Calu3 (cell line): ENCODE measurements around the gene EDAR. TPM values are rescaled to one million over a fixed set of nuclear protein-coding genes. Genes with fewer than 3 reads are reported as not detected.

Experiments
- BruUV-seq: library from RNA; stranded (reverse); fragments of 400-500 nt; replicated peaks from 2 replicates; lab custom pipeline; 2021; lab: Mats Ljungman, UMichigan
- CTCF ChIA-PET: fragments of 300-600 bp; sonication (Branson Sonifier 250); formaldehyde crosslinking; loops from one replicate; lab custom pipeline; 2022; ENCODE audit warnings: antibody characterized with exemption; lab: Charles Lee
- DNase-seq: peaks from one replicate; pipeline ENCODE4 v3.0.0; 2022
- H3K27ac Mint-ChIP-seq: one replicate; pipeline ENCODE4 v1.8.0; 2022; ENCODE audit warnings: mixed read lengths; ENCODE audit not compliant: unreplicated experiment
- H3K27me3 Mint-ChIP-seq: one replicate; pipeline ENCODE4 v1.8.0; 2022; ENCODE audit warnings: mixed read lengths; ENCODE audit not compliant: unreplicated experiment
- H3K36me3 Mint-ChIP-seq: one replicate; pipeline ENCODE4 v1.8.0; 2022; ENCODE audit warnings: mild to moderate bottlenecking, moderate library complexity, mixed read lengths; ENCODE audit not compliant: insufficient read depth, unreplicated experiment
- H3K4me1 Mint-ChIP-seq: one replicate; pipeline ENCODE4 v1.8.0; 2022; ENCODE audit warnings: mild to moderate bottlenecking, low read depth, mixed read lengths; ENCODE audit not compliant: unreplicated experiment
- H3K4me3 Mint-ChIP-seq: one replicate; pipeline ENCODE4 v1.8.0; 2022; ENCODE audit warnings: mild to moderate bottlenecking, low read depth, moderate library complexity, mixed read lengths; ENCODE audit not compliant: unreplicated experiment
- H3K9me3 Mint-ChIP-seq: one replicate; pipeline ENCODE4 v1.8.0; 2022; ENCODE audit warnings: low read depth, mixed read lengths; ENCODE audit not compliant: unreplicated experiment
- CTCF ChIP-seq: fragments of 200-600 bp; IDR thresholded peaks from one replicate; pipeline ENCODE4 v1.8.0; 2022; ENCODE audit warnings: antibody characterized with exemption; ENCODE audit not compliant: unreplicated experiment
- intact Hi-C: fragments of 100-400 bp; cut with micrococcal nuclease; formaldehyde crosslinking; loops from one replicate; pipeline ENCODE4 v1.10.0; 2022; ENCODE audit not compliant: unreplicated experiment
- total RNA-seq: library from RNA; stranded (reverse); gene quantifications from 2 replicates; pipeline ENCODE4 v1.2.3, GENCODE V29; 2022

EDAR gene
- total RNA-seq, 1 experiment from 2014 or later: not detected

DNA sequence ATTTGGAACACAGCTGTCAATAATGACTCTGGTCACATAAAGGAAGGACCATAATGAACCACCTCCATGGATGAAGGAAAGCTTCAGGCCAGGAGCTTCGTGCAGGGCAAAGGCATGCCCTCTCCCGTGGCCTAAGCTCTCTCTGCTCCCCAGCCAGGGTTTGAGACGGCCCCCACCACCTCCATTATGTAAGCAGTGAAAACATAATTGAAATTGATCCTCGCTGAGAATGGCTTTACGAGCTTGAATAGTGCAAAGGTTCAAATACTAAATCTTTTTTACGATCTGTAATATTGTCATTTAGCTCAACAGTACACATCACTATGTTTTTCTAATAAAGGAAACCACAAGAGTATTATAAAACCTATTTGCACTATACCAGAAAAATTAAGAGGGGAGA is 5.2 kb upstream of the EDAR start:
- Mint-ChIP-seq H3K9me3 (no peaks in the 10 kb centered on the region), H3K27me3 (peaks cover 47% of the 10 kb centered on the region), H3K36me3 (no peaks in the 10 kb centered on the region), H3K27ac (no peak overlapping the region), H3K4me1 (no peaks in the 10 kb centered on the region), H3K4me3 (no peak overlapping the region)
- no peak for DNase-seq
- TF ChIP-seq CTCF: no peak
- BruUV-seq: no TSS peak
- intact Hi-C loops: no loop called here
- CTCF ChIA-PET: interaction anchor here (0.6 to 1.7 kb wide), 2 partner anchors 9 to 1121 kb away, joined by 3 to 6 read pairs; partner anchors contain the start of gene MALL

- Mint-ChIP-seq H3K27ac (no peak overlapping the region), H3K4me3 (no peak overlapping the region), H3K27me3 (peaks cover 48% of the 10 kb centered on the region), H3K9me3 (no peaks in the 10 kb centered on the region), H3K36me3 (no peaks in the 10 kb centered on the region), H3K4me1 (no peaks in the 10 kb centered on the region)
- no peak for DNase-seq
- TF ChIP-seq CTCF: no peak
- CTCF ChIA-PET: interaction anchor here (1.7 kb wide), 1 partner anchor 8 kb away, joined by 3 read pairs; no protein-coding TSS in a partner anchor
- intact Hi-C loops: no loop called here
- no TSS peak for BruUV-seq
Measured at GRCh38 chr2:108993095-108993937, 4.3 kb upstream of the EDAR start.

GRCh38 chr2:108988076-108988795 is 784 bp downstream of the EDAR start:
- Mint-ChIP-seq H3K36me3 (no peaks in the 10 kb centered on the region), H3K4me3 (peak overlapping the region; percentile 43), H3K4me1 (no peaks in the 10 kb centered on the region), H3K27me3 (peaks cover 81% of the 10 kb centered on the region), H3K9me3 (no peaks in the 10 kb centered on the region), H3K27ac (no peak overlapping the region)
- BruUV-seq: no TSS peak
- no peak for DNase-seq
- CTCF ChIA-PET: interaction anchor here (0.9 to 1.5 kb wide), 3 partner anchors 44 to 132 kb away, joined by 3 read pairs; no protein-coding TSS in a partner anchor
- TF ChIP-seq CTCF: no peak
- intact Hi-C loops: loop anchor here (2.0 to 5.0 kb wide), 2 partner anchors 116 to 133 kb away; no protein-coding TSS in a partner anchor

GRCh38 chr2:108986916-108987510 is 2.0 kb downstream of the EDAR start:
- H3K27ac Mint-ChIP-seq: no peak overlapping the region
- intact Hi-C loops: loop anchor here (5.0 kb wide), 1 partner anchor 115 kb away; no protein-coding TSS in a partner anchor
- no peak overlapping the region for H3K4me3 Mint-ChIP-seq
- H3K36me3 Mint-ChIP-seq: no peaks in the 10 kb centered on the region
- H3K9me3 Mint-ChIP-seq: no peaks in the 10 kb centered on the region
- no peak for TF ChIP-seq CTCF
- BruUV-seq: no TSS peak
- H3K4me1 Mint-ChIP-seq: no peaks in the 10 kb centered on the region
- CTCF ChIA-PET: no interaction called here
- H3K27me3 Mint-ChIP-seq: peaks cover 78% of the 10 kb centered on the region
- DNase-seq: no peak
